Fibroblast of the aortic adventitia (primary cell): Measurements from ENCODE around the gene METTL16. TPM values are rescaled to one million over a fixed set of nuclear protein-coding genes. Genes with fewer than 3 reads are reported as not detected.
"Not testable (repeated sequence)": the region's sequence is repeated elsewhere in the genome, so short reads cannot be mapped to it uniquely, and the experiment has no call there.

Experiments
- DNase-seq: peaks from one replicate; pipeline ENCODE4 v3.0.0-alpha.2; 2010; ENCODE audit warnings: low read depth
- H3K4me3 ChIP-seq: 2 replicates; pipeline ENCODE4 v1.5.1; 2011; ENCODE audit warnings: low read depth, mild to moderate bottlenecking, control low read depth, low read length, moderate library complexity
- CTCF ChIP-seq: IDR thresholded peaks from 2 replicates; pipeline ENCODE4 v1.5.1; 2011; ENCODE audit warnings: mild to moderate bottlenecking, low read length, control low read depth, inconsistent platforms; ENCODE audit not compliant: insufficient read depth
- total RNA-seq: library from RNA; depleted of rRNA; stranded (reverse); fragments of >200 nt; gene quantifications from 2 replicates; pipeline ENCODE4 v1.2.3, GENCODE V29; 2012; ENCODE audit warnings: low replicate concordance

The METTL16 gene
- total RNA-seq, 1 donor: 18.7 TPM

GRCh38 chr17:2442166-2442565 is 69.5 kb downstream of the METTL16 start:
- DNase-seq: no peak
- no peak for TF ChIP-seq CTCF
- no peak overlapping the region for H3K4me3 ChIP-seq

- no peak for TF ChIP-seq CTCF
- no peak for DNase-seq
- no peak overlapping the region for H3K4me3 ChIP-seq
Measured at GRCh38 chr17:2440930-2441329, 70.8 kb downstream of the METTL16 start.

- H3K4me3 ChIP-seq, DNase-seq: not testable (repeated sequence)
Measured at GRCh38 chr17:2439997-2440396, 71.7 kb downstream of the METTL16 start.

DNA sequence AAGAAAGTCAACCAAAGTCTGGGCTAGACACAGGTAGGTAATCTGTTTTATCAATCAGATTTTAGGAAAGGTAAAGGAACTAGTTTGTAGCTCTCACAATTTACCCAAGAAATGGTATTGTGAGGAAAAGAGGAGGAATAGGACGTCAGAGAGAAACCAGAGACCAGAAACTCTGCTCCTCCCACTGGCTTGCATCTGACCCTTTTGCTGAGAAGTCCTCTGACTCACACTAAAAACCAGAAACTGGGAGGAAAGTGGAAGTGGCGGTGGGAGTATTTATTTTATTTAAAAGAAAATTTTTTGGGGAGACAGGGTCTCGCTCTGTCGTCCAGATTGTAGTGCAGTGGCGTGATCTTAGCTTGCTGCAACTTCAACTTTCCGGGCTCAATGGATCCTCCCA is 72.9 kb downstream of the METTL16 start:
- no peak for TF ChIP-seq CTCF
- DNase-seq: peak; percentile 53
- H3K4me3 ChIP-seq: no peak overlapping the region

GRCh38 chr17:2436316-2436905 is 75.3 kb downstream of the METTL16 start:
- TF ChIP-seq CTCF: no peak
- DNase-seq: no peak
- no peak overlapping the region for H3K4me3 ChIP-seq

DNA sequence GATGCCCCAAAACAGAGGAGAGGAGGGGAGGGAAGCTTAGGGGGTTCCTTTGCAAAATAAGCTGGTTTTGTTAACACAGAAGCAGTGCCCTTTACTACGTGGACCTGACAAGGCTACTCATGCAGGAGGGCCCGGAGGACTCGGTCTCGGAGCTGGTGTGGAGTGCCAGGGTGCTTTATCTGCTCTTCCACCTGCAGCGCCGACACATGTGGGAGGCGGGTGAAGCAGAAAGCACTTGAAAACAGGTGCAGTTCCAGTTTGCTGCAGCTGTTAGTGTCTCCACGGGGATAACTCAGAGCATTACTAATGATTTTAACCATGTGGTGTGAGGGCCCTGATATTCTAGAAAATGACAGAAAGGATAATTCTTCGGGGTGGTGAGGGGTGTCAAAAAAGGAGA is 75.8 kb downstream of the METTL16 start:
- DNase-seq: no peak
- TF ChIP-seq CTCF: no peak
- no peak overlapping the region for H3K4me3 ChIP-seq

DNA sequence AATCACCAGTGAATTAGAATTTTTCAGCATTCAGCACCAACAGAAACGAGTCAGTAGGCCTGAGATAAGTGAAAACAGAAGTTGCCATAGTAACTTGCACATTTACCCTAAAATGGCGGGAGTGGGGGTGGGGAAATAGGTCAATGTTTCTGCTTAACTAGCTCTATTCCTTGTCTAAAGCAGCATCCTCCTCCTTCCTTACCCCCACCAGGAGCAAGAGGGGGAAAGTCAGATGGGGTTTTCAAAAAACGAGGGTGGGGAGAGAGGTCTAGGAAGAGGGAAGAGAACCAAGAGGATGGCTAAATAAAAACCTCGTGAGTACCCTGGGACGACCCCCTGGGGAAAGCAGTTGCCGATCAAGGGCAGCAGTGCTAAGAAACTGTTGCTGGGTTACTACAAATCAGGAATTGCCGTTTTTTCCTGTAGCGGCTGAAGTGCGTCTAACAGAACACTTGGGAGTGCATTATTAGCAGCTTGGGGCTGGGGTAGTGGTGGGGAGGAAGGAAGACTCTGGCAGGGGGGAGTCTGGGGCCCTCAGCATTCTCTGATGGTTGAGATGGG is 76.4 kb downstream of the METTL16 start:
- H3K4me3 ChIP-seq: no peak overlapping the region
- no peak for TF ChIP-seq CTCF
- peak; percentile 34 for DNase-seq
